K562 (cell line): Measurements from ENCODE around the gene TMEM156. TPM values are rescaled to one million over a fixed set of nuclear protein-coding genes. Genes with fewer than 3 reads are reported as not detected.

ENCODE experiments used
- ATAC-seq: fragments of 200-7000 bp; cut with Tn5 transposase; 3 replicates; pipeline ENCODE4 v1.9.1; 2020; ENCODE audit warnings: moderate library complexity
- BruUV-seq: library from RNA; stranded (reverse); fragments of 400-500 nt; replicated peaks from 2 replicates; lab custom pipeline; 2021; lab: Mats Ljungman, UMichigan
- CTCF ChIA-PET: fragments of 300-600 bp; formaldehyde crosslinking; extraction: SDS; loops from one replicate; lab custom pipeline; 2021; ENCODE audit warnings: low intra/inter-chr PET ratio; lab: Yijun Ruan, JAX
- POLR2A ChIA-PET: fragments of 300-600, 350-650 bp; sonication (Branson Sonifier 250); formaldehyde crosslinking; extraction: SDS; loops from one replicate; lab custom pipeline; 2021; ENCODE audit warnings: antibody characterized with exemption, inconsistent platforms; lab: Yijun Ruan, JAX
- DNase-seq, 4 experiments: peaks; one replicate each; pipeline versions ENCODE4 v3.0.0 to v3.0.0-alpha.2; 2011 to 2018; ENCODE audit warnings: low spot score in 3 of 4, mixed read lengths in 3 of 4; ENCODE audit errors: extremely low read depth in 1 of 4
- FAIRE-seq: peaks from 2 replicates; lab custom pipeline; 2011; peaks lifted over from hg19 to GRCh38; lab: Jason Lieb, UNC
- H2AFZ ChIP-seq: 2 replicates; pipeline ENCODE4 v1.6.0; 2011; ENCODE audit warnings: low read depth, low read length, control low read depth, inconsistent platforms
- H3K27ac ChIP-seq: fragments of 200-600 bp; 3 replicates; pipeline ENCODE4 v1.8.0; 2011; ENCODE audit warnings: low read depth, mild to moderate bottlenecking, control low read depth, inconsistent platforms, low read length, moderate library complexity, mixed read lengths; ENCODE audit errors: extremely low read depth
- H3K27me3 ChIP-seq, 2 experiments: fragments of 300-600 bp in 1 of 2; 2 replicates in 1 of 2; 3 replicates in 1 of 2; pipeline versions ENCODE4 v1.6.0 to v1.8.0; 2011; ENCODE audit warnings: inconsistent platforms in 2 of 2, low read length in 2 of 2, mild to moderate bottlenecking in 1 of 2, mixed read lengths in 1 of 2, moderate library complexity in 1 of 2; ENCODE audit not compliant: control insufficient read depth in 2 of 2, insufficient read depth in 2 of 2
- H3K36me3 ChIP-seq: fragments of 300-600 bp; 3 replicates; pipeline ENCODE4 v1.8.0; 2011; ENCODE audit warnings: mild to moderate bottlenecking, low read length, inconsistent platforms; ENCODE audit not compliant: control insufficient read depth, insufficient read depth
- H3K4me1 ChIP-seq, 2 experiments: fragments of 200-600 bp in 1 of 2; replicated peaks in 1 of 2; 2 replicates in 1 of 2; 3 replicates in 1 of 2; pipeline versions ENCODE4 v1.5.1 to v1.8.0; 2011; ENCODE audit warnings: inconsistent platforms in 2 of 2, low read length in 2 of 2, mild to moderate bottlenecking in 1 of 2, mixed read lengths in 1 of 2, moderate library complexity in 1 of 2; ENCODE audit not compliant: control insufficient read depth in 2 of 2, insufficient read depth in 2 of 2
- H3K4me2 ChIP-seq: 2 replicates; pipeline ENCODE4 v1.6.1; 2011; ENCODE audit warnings: low read length, control low read depth, inconsistent platforms, mixed read lengths; ENCODE audit not compliant: insufficient read depth
- H3K4me3 ChIP-seq: fragments of 200-600 bp; sonication (generic), shearing (Covaris generic); 2 replicates; pipeline ENCODE4 v1.5.1; 2016; ENCODE audit warnings: control low read depth, inconsistent platforms
- H3K79me2 ChIP-seq: fragments of 200-600 bp; 3 replicates; pipeline ENCODE4 v1.8.0; 2011; ENCODE audit warnings: low read length, inconsistent platforms; ENCODE audit not compliant: control insufficient read depth, insufficient read depth
- H3K9ac ChIP-seq, 2 experiments: 2 replicates each; pipeline versions ENCODE4 v1.6.0 to v1.6.1; 2011; ENCODE audit warnings: low read depth in 2 of 2, low read length in 2 of 2, control low read depth in 1 of 2, inconsistent platforms in 1 of 2, mild to moderate bottlenecking in 1 of 2, mixed read lengths in 1 of 2; ENCODE audit not compliant: insufficient read depth in 1 of 2
- H3K9me1 ChIP-seq: one replicate; pipeline ENCODE4 v1.6.0; 2011; ENCODE audit warnings: inconsistent platforms, mild to moderate bottlenecking, low read length, moderate library complexity; ENCODE audit not compliant: control insufficient read depth, insufficient read depth
- H3K9me3 ChIP-seq: replicated peaks from 2 replicates; pipeline ENCODE4 v1.5.1; 2011; ENCODE audit warnings: low read depth, low read length, inconsistent platforms; ENCODE audit not compliant: control insufficient read depth, insufficient read depth
- H4K20me1 ChIP-seq: replicated peaks from 2 replicates; pipeline ENCODE4 v1.6.1; 2011; ENCODE audit warnings: low read length, inconsistent platforms, mixed read lengths; ENCODE audit not compliant: control insufficient read depth, insufficient read depth
- BRD4 ChIP-seq: fragments of 200-600 bp; sonication (generic); IDR thresholded peaks from 2 replicates; pipeline ENCODE4 v1.6.1; 2017; ENCODE audit warnings: inconsistent platforms
- ELF2 ChIP-seq: fragments of 250-450 bp; sonication (Bioruptor Pico); IDR thresholded peaks from 2 replicates; pipeline ENCODE4 v1.5.0; 2021; ENCODE audit warnings: mild to moderate bottlenecking
- EWSR1 ChIP-seq: fragments of 450-650 bp; IDR thresholded peaks from 2 replicates; pipeline ENCODE4 v1.6.1; 2018; ENCODE audit warnings: borderline replicate concordance, mild to moderate bottlenecking, low read depth, moderate library complexity; ENCODE audit not compliant: partially characterized antibody
- GABPB2 ChIP-seq: fragments of 250-450 bp; sonication (Bioruptor Pico); conservative IDR thresholded peaks from 2 replicates; pipeline ENCODE4 v1.5.1; 2021; ENCODE audit warnings: mild to moderate bottlenecking
- MAFF ChIP-seq: IDR thresholded peaks from 2 replicates; pipeline ENCODE4 v1.6.1; 2012; ENCODE audit warnings: low read length, improper control_type of control experiment
- NR3C1 ChIP-seq: sonication (generic); formaldehyde crosslinking; IDR thresholded peaks from 2 replicates; pipeline ENCODE4 v1.8.1; 2022; ENCODE audit warnings: missing genetic modification reagents
- PML ChIP-seq: IDR thresholded peaks from 2 replicates; pipeline ENCODE4 v1.6.1; 2012; ENCODE audit warnings: low read length, inconsistent platforms
- PTRF ChIP-seq: fragments of 450-650 bp; IDR thresholded peaks from 2 replicates; pipeline ENCODE4 v1.6.1; 2016; ENCODE audit warnings: mild to moderate bottlenecking, missing genetic modification characterization, missing compliant biosample characterization
- SMAD4 ChIP-seq: fragments of 250-450 bp; sonication (Bioruptor Pico); conservative IDR thresholded peaks from 2 replicates; pipeline ENCODE4 v1.8.0; 2021; ENCODE audit warnings: inconsistent platforms, mild to moderate bottlenecking, moderate library complexity
- SMC3 ChIP-seq: conservative IDR thresholded peaks from 2 replicates; pipeline ENCODE4 v1.6.1; 2011; ENCODE audit warnings: low read depth, low read length, improper control_type of control experiment; ENCODE audit not compliant: insufficient read depth
- TCF7 ChIP-seq: sonication (generic); IDR thresholded peaks from 2 replicates; pipeline ENCODE4 v1.6.1; 2016; ENCODE audit warnings: antibody characterized with exemption, borderline replicate concordance
- TEAD2 ChIP-seq: fragments of 450-650 bp; IDR thresholded peaks from 2 replicates; pipeline ENCODE4 v1.6.1; 2016; ENCODE audit warnings: missing genetic modification characterization, control low read depth, missing compliant biosample characterization
- ZNF12 ChIP-seq: sonication (generic); formaldehyde crosslinking; IDR thresholded peaks from 2 replicates; pipeline ENCODE4 v1.4.0; 2020; ENCODE audit warnings: mild to moderate bottlenecking, missing genetic modification reagents
- WGBS: fragments of 100-300 bp; shearing (Covaris generic); methylation state at CpG from one replicate; pipeline ENCODE4 v1.1.6; 2016; ENCODE audit warnings: low coverage, mixed read lengths; ENCODE audit not compliant: insufficient coverage; ENCODE audit errors: missing lambda C conversion rate; 5-methylcytosine and 5-hydroxymethylcytosine counted together
- in situ Hi-C: fragments of 300-500 bp; cut with MboI; formaldehyde crosslinking; loops from 4 replicates; pipeline ENCODE4 v1.15.0; 2018; ENCODE audit warnings: inconsistent platforms, mixed read lengths
- intact Hi-C: fragments of 100-400 bp; cut with micrococcal nuclease; formaldehyde crosslinking; loops from 2 replicates; pipeline ENCODE4 v1.14.2; 2022
- polyA plus RNA-seq, 8 experiments: library from polyadenylated mRNA; depleted of rRNA in 4 of 8; stranded (reverse) in 5 of 8; unstranded in 3 of 8; fragments of >200 nt; fragmentation: Nextera tagmentation in 2 of 8; fragmentation: Illumina TruSeq in 1 of 8; extraction: Ambion mirVana in 2 of 8; extraction: Trizol in 1 of 8; gene quantifications; 2 replicates each; pipeline versions ENCODE4 v1.2.1 to v1.2.3, GENCODE V29; 2011 to 2014; ENCODE audit warnings: inconsistent platforms in 1 of 8, missing spikeins in 1 of 8
- total RNA-seq, 7 experiments: library from RNA; depleted of rRNA in 6 of 7; stranded (reverse); fragments of >200 nt in 6 of 7; fragmentation: Illumina TruSeq in 2 of 7; extraction: Trizol in 2 of 7; gene quantifications; 2 replicates each; pipeline versions ENCODE4 v1.2.1 to v1.2.3, GENCODE V29; 2011 to 2021; ENCODE audit warnings: low replicate concordance in 1 of 7
- TF ChIP-seq, protein P1 (sequence below): fragments of 250-450 bp; sonication (Bioruptor Pico); IDR thresholded peaks from 2 replicates; pipeline ENCODE4 v1.4.0; 2020
- TF ChIP-seq, protein P2 (sequence below): sonication (generic); formaldehyde crosslinking; IDR thresholded peaks from 2 replicates; pipeline ENCODE4 v1.9.0; 2022; ENCODE audit warnings: mild to moderate bottlenecking, missing genetic modification reagents
- TF ChIP-seq, protein P3 (sequence below): sonication (generic); formaldehyde crosslinking; IDR thresholded peaks from 2 replicates; pipeline ENCODE4 v1.8.0; 2022; ENCODE audit warnings: mild to moderate bottlenecking, missing genetic modification reagents

The TMEM156 gene
- total and polyA plus RNA-seq, 9 of the 15 experiments (the other 6 are each of a cell fraction or from before 2014, with no cell fraction given) = 3.5 to 9.6 (median 6.4) TPM

DNA sequence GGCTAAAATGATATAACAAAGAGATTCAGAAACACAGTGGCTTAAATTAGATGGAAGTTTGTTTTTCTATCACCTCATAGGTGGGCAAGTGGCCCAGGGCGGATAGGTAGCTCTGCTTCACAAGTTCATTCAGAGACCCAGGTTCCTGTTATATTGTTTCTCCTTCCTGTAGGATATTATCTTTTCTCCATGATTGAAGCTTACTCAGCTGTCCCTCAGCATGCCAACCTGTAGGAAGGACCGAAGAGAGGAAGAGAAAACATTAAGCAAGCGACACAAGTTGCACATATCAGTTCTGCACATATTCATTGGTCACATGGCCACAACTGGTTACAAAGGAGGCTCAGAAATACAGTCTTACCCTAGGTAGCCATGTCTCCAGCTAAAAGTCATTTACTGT lies 36.7 kb upstream of the TMEM156 start:
- H3K4me2 ChIP-seq = no peak overlapping the region
- intact Hi-C loops = no loop called here
- no TSS peak for BruUV-seq
- ATAC-seq = no peak
- no peak overlapping the region for H3K9ac ChIP-seq
- peaks cover 0 to 7% of the 10 kb centered on the region in 2 experiments; a peak in 1 of 5 replicates for H3K4me1 ChIP-seq
- WGBS = 50% methylated on average over 3 of the region's 3 CpGs
- no peaks in the 10 kb centered on the region for H3K79me2 ChIP-seq
- ChIA-PET CTCF (no interaction called here), POLR2A (no interaction called here)
- no peak overlapping the region for H3K27ac ChIP-seq
- H3K9me1 ChIP-seq = no peaks in the 10 kb centered on the region
- no peaks in the 10 kb centered on the region for H3K9me3 ChIP-seq
- no peaks in the 10 kb centered on the region for H3K36me3 ChIP-seq
- FAIRE-seq = no peak
- TF ChIP-seq MAFF = no peak
- TF ChIP-seq, protein P1, sequence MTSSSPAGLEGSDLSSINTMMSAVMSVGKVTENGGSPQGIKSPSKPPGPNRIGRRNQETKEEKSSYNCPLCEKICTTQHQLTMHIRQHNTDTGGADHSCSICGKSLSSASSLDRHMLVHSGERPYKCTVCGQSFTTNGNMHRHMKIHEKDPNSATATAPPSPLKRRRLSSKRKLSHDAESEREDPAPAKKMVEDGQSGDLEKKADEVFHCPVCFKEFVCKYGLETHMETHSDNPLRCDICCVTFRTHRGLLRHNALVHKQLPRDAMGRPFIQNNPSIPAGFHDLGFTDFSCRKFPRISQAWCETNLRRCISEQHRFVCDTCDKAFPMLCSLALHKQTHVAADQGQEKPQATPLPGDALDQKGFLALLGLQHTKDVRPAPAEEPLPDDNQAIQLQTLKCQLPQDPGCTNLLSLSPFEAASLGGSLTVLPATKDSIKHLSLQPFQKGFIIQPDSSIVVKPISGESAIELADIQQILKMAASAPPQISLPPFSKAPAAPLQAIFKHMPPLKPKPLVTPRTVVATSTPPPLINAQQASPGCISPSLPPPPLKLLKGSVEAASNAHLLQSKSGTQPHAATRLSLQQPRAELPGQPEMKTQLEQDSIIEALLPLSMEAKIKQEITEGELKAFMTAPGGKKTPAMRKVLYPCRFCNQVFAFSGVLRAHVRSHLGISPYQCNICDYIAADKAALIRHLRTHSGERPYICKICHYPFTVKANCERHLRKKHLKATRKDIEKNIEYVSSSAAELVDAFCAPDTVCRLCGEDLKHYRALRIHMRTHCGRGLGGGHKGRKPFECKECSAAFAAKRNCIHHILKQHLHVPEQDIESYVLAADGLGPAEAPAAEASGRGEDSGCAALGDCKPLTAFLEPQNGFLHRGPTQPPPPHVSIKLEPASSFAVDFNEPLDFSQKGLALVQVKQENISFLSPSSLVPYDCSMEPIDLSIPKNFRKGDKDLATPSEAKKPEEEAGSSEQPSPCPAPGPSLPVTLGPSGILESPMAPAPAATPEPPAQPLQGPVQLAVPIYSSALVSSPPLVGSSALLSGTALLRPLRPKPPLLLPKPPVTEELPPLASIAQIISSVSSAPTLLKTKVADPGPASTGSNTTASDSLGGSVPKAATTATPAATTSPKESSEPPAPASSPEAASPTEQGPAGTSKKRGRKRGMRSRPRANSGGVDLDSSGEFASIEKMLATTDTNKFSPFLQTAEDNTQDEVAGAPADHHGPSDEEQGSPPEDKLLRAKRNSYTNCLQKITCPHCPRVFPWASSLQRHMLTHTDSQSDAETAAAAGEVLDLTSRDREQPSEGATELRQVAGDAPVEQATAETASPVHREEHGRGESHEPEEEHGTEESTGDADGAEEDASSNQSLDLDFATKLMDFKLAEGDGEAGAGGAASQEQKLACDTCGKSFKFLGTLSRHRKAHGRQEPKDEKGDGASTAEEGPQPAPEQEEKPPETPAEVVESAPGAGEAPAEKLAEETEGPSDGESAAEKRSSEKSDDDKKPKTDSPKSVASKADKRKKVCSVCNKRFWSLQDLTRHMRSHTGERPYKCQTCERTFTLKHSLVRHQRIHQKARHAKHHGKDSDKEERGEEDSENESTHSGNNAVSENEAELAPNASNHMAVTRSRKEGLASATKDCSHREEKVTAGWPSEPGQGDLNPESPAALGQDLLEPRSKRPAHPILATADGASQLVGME (CRISPR knock-in tag) = no peak
- no peak for TF ChIP-seq ZNF12
- TF ChIP-seq BRD4 = no peak
- TF ChIP-seq, protein P2, sequence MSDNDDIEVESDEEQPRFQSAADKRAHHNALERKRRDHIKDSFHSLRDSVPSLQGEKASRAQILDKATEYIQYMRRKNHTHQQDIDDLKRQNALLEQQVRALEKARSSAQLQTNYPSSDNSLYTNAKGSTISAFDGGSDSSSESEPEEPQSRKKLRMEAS (CRISPR knock-in tag) = no peak
- no peak for TF ChIP-seq ELF2 (CRISPR knock-in tag)
- TF ChIP-seq, protein P3, sequence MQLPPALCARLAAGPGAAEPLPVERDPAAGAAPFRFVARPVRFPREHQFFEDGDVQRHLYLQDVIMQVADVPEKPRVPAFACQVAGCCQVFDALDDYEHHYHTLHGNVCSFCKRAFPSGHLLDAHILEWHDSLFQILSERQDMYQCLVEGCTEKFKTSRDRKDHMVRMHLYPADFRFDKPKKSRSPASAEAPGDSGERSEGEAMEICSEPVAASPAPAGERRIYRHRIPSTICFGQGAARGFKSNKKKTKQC = no peak
- TF ChIP-seq SMAD4 = no peak
- TF ChIP-seq NR3C1 (CRISPR knock-in tag) = no peak
- TF ChIP-seq TCF7 = no peak
- TF ChIP-seq TEAD2 (tag) = no peak
- no peak for TF ChIP-seq EWSR1
- no peak for TF ChIP-seq PML
- no peak for TF ChIP-seq GABPB2 (CRISPR knock-in tag)
- no peak for TF ChIP-seq PTRF (tag)
- TF ChIP-seq SMC3 = no peak
- peak in 1 of 4 experiments; percentile 11 for DNase-seq
- H3K4me3 ChIP-seq = no peak overlapping the region
- in situ Hi-C loops = no loop called here
- no peaks in the 10 kb centered on the region for H3K27me3 ChIP-seq
- H4K20me1 ChIP-seq = no peaks in the 10 kb centered on the region
- H2AFZ ChIP-seq = no peak overlapping the region
